Tibial nerve (tissue), 4 donors: ENCODE results near the gene DIAPH1. TPM values are rescaled to one million over a fixed set of nuclear protein-coding genes. Genes with fewer than 3 reads are reported as not detected.

ENCODE experiments used
- DNase-seq, 2 donors: peaks; one replicate each; pipeline ENCODE4 v3.0.0-alpha.2; 2019; ENCODE audit warnings: low spot score in 2 of 2
- H3K27ac ChIP-seq, 4 donors: fragments of 200-600 bp; sonication (generic) in 3 of 4; one replicate each; pipeline ENCODE4 v1.5.1; 2017 to 2019; ENCODE audit warnings: mild to moderate bottlenecking in 1 of 4
- H3K27me3 ChIP-seq, 2 donors: fragments of 200-600 bp; sonication (generic) in 1 of 2; one replicate each; pipeline versions ENCODE4 v1.5.1 to v1.6.0; 2017 to 2019
- H3K36me3 ChIP-seq, 3 donors: fragments of 200-600 bp; sonication (generic); one replicate each; pipeline ENCODE4 v1.5.1; 2018 to 2019
- H3K4me1 ChIP-seq, 4 donors: fragments of 200-600 bp; sonication (generic) in 3 of 4; one replicate each; pipeline ENCODE4 v1.5.1; 2017 to 2019
- H3K4me3 ChIP-seq, 4 donors: fragments of 200-600 bp; sonication (generic) in 3 of 4; one replicate each; pipeline ENCODE4 v1.5.1; 2017 to 2019; ENCODE audit warnings: mild to moderate bottlenecking in 1 of 4, moderate library complexity in 1 of 4
- H3K9me3 ChIP-seq, 4 donors: fragments of 200-600 bp; sonication (generic) in 3 of 4; one replicate each; pipeline ENCODE4 v1.5.1; 2017 to 2019
- EP300 ChIP-seq, 2 donors: sonication (generic); formaldehyde crosslinking; IDR thresholded peaks; one replicate each; pipeline ENCODE4 v1.6.1; 2017; ENCODE audit warnings: antibody characterized with exemption in 2 of 2, mild to moderate bottlenecking in 1 of 2
- POLR2A ChIP-seq, 2 donors: fragments of 450-650 bp; IDR thresholded peaks; one replicate each; pipeline ENCODE4 v1.6.1; 2017; ENCODE audit warnings: antibody characterized with exemption in 2 of 2, mild to moderate bottlenecking in 2 of 2, moderate library complexity in 2 of 2
- WGBS, 2 donors: methylation state at CpG; one replicate each; pipeline ENCODE4 v1.1.5; 2018; 5-methylcytosine and 5-hydroxymethylcytosine counted together
- total RNA-seq, 4 donors: library from RNA; depleted of rRNA; stranded (reverse); fragments of >200 nt; gene quantifications; one replicate each; pipeline ENCODE4 v1.1.0, GENCODE V29; 2016
- TF ChIP-seq, protein P1 (sequence below), 5 experiments: fragments of 200-600 bp in 3 of 5; fragments of 450-650 bp in 2 of 5; sonication (generic) in 3 of 5; IDR thresholded peaks; one replicate each; pipeline ENCODE4 v1.5.1; 2016 to 2019; ENCODE audit warnings: antibody characterized with exemption in 5 of 5, mild to moderate bottlenecking in 3 of 5, moderate library complexity in 2 of 5

Gene DIAPH1
- total RNA-seq, 4 donors from 2014 or later: 59.4 to 102 (median 64.0) TPM

DNA sequence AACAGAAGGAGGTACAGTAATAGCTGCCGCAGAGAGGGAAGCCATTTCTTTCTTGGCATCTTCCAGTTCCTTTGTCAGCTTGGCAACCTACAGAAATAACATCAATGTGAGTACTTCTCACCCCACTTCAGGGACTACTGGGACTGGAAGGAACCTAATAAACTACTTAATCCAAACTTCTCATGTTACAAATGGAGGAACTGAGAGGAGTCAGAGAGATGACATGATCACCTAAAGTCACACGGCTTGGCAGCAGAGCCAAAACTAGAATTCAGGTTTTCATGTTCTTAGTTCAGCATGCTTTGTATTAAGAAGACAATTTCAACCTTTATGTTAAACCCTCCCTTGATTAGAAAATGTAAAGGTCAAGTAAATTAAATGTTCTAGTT lies 44.7 kb downstream of the DIAPH1 start:
- no peak for DNase-seq
- no peak for TF ChIP-seq EP300 (IDR thresholded peaks at IDR 0.05)
- TF ChIP-seq, protein P1, sequence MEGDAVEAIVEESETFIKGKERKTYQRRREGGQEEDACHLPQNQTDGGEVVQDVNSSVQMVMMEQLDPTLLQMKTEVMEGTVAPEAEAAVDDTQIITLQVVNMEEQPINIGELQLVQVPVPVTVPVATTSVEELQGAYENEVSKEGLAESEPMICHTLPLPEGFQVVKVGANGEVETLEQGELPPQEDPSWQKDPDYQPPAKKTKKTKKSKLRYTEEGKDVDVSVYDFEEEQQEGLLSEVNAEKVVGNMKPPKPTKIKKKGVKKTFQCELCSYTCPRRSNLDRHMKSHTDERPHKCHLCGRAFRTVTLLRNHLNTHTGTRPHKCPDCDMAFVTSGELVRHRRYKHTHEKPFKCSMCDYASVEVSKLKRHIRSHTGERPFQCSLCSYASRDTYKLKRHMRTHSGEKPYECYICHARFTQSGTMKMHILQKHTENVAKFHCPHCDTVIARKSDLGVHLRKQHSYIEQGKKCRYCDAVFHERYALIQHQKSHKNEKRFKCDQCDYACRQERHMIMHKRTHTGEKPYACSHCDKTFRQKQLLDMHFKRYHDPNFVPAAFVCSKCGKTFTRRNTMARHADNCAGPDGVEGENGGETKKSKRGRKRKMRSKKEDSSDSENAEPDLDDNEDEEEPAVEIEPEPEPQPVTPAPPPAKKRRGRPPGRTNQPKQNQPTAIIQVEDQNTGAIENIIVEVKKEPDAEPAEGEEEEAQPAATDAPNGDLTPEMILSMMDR (IDR thresholded peaks at IDR 0.05): no peak
- no peak for TF ChIP-seq POLR2A (IDR thresholded peaks at IDR 0.05)
- Histone ChIP-seq H3K36me3 (peaks cover 0 to 98% (median 22%) of the 10 kb centered on the region in 3 donors), H3K9me3 (no peaks in the 10 kb centered on the region), H3K4me1 (no peaks in the 10 kb centered on the region), H3K4me3 (no peak overlapping the region), H3K27me3 (no peaks in the 10 kb centered on the region), H3K27ac (no peak overlapping the region)
- 65 to 80% methylated on average over 2 of the region's 2 CpGs for WGBS, 2 donors

DNA sequence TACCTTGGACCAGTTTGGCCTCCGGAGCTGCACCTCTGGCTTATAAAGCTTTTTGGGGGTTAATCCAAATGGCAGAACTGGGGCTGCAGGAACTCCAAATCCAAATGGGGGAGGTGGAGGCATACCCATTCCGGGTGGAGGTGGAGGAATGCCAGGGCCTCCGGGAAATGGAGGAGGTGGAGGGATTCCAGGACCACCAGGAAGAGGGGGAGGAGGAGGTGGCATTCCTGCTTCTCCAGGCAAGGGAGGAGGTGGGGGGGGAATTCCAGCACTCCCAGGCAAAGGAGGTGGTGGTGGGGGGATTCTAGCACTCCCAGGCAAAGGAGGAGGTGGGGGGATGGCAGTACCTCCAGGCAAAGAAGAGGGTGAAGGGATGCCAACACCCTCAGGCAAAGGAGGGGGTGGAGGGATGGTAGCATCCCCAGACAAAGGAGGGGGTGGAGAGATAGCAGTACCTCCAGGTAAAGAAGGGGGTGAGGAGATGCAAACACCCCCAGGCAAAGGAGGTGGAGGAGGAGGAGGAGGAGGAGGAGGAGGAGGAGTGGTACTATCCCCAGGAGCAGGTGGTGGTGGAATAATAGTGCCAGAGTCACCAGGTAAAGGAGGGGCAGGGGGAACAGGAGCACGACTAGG lies 45.2 kb downstream of the DIAPH1 start:
- Histone ChIP-seq H3K9me3 (no peaks in the 10 kb centered on the region), H3K27me3 (no peaks in the 10 kb centered on the region), H3K4me1 (no peaks in the 10 kb centered on the region), H3K4me3 (no peak overlapping the region), H3K27ac (no peak overlapping the region), H3K36me3 (peaks cover 0 to 97% (median 22%) of the 10 kb centered on the region in 3 donors)
- no peak for TF ChIP-seq EP300 (IDR thresholded peaks at IDR 0.05)
- no peak for TF ChIP-seq POLR2A (IDR thresholded peaks at IDR 0.05)
- TF ChIP-seq, protein P1 (IDR thresholded peaks at IDR 0.05): no peak
- 84 to 86% methylated on average over 4 of the region's 4 CpGs for WGBS, 2 donors
- no peak for DNase-seq

DNA sequence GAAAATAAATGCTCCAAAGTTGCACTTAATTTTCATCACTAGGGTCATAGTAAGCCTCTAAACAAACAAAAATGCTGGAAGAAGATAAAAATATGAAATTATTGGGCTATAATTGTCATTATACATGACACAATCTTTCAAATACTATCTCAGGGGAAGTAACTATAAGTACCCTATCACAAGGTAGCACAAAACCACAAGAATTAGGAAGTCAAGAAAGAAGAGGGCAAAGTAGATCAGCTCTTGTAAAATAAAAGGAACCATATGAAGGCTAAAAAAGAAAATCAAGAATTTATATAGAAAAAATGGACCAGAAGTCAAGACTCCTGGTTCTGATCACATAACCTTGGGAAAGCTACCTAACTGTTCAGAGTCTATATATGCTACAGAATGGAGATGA lies 48.1 kb downstream of the DIAPH1 start:
- Histone ChIP-seq H3K27ac (no peak overlapping the region), H3K4me3 (no peak overlapping the region), H3K27me3 (no peaks in the 10 kb centered on the region), H3K36me3 (peaks cover 0 to 75% (median 14%) of the 10 kb centered on the region in 3 donors), H3K4me1 (peaks cover 0 to 2% (median 0%) of the 10 kb centered on the region in 4 donors), H3K9me3 (no peaks in the 10 kb centered on the region)
- TF ChIP-seq, protein P1 (IDR thresholded peaks at IDR 0.05): no peak
- no peak for DNase-seq

DNA sequence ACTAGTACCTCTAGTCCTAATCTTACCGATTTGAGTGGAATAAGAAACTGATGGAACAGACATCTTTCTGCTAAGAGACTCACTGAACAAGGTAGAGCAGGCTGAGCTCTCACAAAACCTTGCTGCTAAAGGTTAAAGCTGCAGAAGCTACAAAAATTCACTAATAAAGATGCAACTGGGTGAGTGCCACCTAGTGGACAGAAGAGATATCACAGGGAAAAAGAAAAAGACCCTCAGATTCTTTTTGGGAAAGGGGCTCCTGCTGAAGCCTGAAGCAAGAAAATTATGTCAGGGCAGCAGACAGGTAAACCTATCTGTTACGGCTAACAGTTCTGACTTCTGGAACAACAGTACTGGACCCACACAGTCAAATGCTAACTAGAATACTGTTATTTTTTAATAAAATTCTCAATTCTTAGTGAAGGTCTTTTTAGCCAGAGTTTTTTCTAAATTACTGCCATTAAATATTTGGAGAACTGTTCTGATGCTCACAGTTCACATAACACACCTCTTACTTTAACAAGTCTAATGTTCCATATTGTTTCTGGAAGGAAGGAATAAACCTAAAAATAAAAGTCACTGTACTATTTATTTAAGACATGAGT lies 51.2 kb downstream of the DIAPH1 start:
- Histone ChIP-seq H3K4me3 (no peak overlapping the region), H3K27me3 (no peaks in the 10 kb centered on the region), H3K4me1 (peaks cover 0 to 16% (median 0%) of the 10 kb centered on the region in 4 donors), H3K27ac (no peak overlapping the region), H3K36me3 (peaks cover 0 to 45% (median 8%) of the 10 kb centered on the region in 3 donors), H3K9me3 (no peaks in the 10 kb centered on the region)
- no peak for DNase-seq
- 27 to 44% methylated on average over 2 of the region's 2 CpGs for WGBS, 2 donors
- TF ChIP-seq EP300 (IDR thresholded peaks at IDR 0.05): no peak
- TF ChIP-seq, protein P1 (IDR thresholded peaks at IDR 0.05): peak; percentile 67 to 87 (median 85)
- no peak for TF ChIP-seq POLR2A (IDR thresholded peaks at IDR 0.05)

DNA sequence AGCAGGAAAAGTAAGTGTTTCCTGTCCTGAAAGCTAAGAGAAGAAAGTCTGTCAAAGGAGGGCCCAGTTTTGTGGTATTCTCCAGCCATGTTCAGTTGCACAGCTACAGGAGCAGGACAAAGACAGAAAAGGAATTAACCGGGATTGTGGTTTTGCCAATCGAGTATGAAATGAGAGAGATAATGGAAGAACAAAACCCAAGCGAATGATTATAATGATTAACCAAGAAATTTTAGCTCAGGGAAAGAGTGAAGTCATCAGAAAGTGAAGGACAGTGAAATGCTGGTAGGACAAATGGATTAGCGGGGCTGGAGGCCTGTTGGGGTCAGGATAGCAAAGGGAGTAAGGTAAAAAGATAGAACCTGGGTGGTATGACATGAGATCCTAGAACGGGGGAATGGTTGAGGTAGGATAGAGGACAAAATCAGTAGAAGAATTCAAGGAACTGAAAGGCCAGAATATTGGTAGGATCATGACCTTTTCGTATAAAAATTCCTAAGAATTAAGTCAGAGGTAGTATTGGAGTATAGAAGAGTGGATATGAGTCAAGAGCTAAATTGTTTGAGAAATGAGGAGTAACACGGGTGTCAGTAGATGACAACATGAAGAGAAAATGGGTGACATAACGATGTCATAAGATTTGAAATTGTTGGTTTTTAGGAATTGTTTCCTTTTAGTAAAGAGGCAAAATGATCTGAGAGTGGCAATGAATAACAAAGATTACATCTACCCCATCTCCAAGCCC lies 52.8 kb downstream of the DIAPH1 start:
- H3K36me3 ChIP-seq: peaks cover 0 to 29% (median 3%) of the 10 kb centered on the region in 3 donors
- 92 to 93% methylated on average over 8 of the region's 8 CpGs for WGBS, 2 donors

More for the DNA sequence above, 52.8 kb downstream of the DIAPH1 start:
- H3K4me1 ChIP-seq: peaks cover 0 to 25% (median 0%) of the 10 kb centered on the region in 4 donors
- DNase-seq: no peak
- no peaks in the 10 kb centered on the region for H3K27me3 ChIP-seq
- no peaks in the 10 kb centered on the region for H3K9me3 ChIP-seq
- no peak overlapping the region for H3K4me3 ChIP-seq
- TF ChIP-seq EP300 (IDR thresholded peaks at IDR 0.05) (no peak), POLR2A (IDR thresholded peaks at IDR 0.05) (no peak)
- TF ChIP-seq, protein P1 (IDR thresholded peaks at IDR 0.05): no peak
- no peak overlapping the region for H3K27ac ChIP-seq
